ENCODE measurements around the gene FAM90A1. TPM values are rescaled to one million over a fixed set of nuclear protein-coding genes. Genes with fewer than 3 reads are reported as not detected.

The FAM90A1 gene
- 0.12 and 0.16 TPM in 2 replicates for total RNA-seq

GRCh38 chr12:8226992-8227731, at the start of gene FAM90A1:
Gene FAM90A1, minus strand, starts transcription at chr12:8227618. Its CDS starts 2,786 bp downstream, at chr12:8224832.

Other genes with a start within 250 kb of the FAM90A1 start
- gene FOXJ2, start 194.9 kb downstream of the FAM90A1 start, total RNA-seq, result 13.0 and 13.6 TPM in 2 replicates
- gene C3AR1, start 161.3 kb downstream of the FAM90A1 start, total RNA-seq, result 0.16 TPM in 1 of 2 replicates, not detected in the other
- 47.2 and 53.1 TPM in 2 replicates for gene NECAP1, start 145.3 kb downstream of the FAM90A1 start, total RNA-seq
- gene CLEC4A, start 104.0 kb downstream of the FAM90A1 start, total RNA-seq, result 0.81 TPM in 1 of 2 replicates, not detected in the other
- not detected in 2 replicates for gene ZNF705A, start 70.6 kb downstream of the FAM90A1 start, total RNA-seq
- gene CLEC6A, start 228.3 kb upstream of the FAM90A1 start, total RNA-seq, result not detected in 2 replicates